NCI-H1105 treated with DMSO at 0.1 percent for 48 hours (cell line): Measurements from ENCODE around the gene PFKFB2.

Experiments
- DNase-seq: peaks from one replicate; lab custom pipeline; 2025; lab: John Stamatoyannopoulos, UW

Gene PFKFB2

DNA sequence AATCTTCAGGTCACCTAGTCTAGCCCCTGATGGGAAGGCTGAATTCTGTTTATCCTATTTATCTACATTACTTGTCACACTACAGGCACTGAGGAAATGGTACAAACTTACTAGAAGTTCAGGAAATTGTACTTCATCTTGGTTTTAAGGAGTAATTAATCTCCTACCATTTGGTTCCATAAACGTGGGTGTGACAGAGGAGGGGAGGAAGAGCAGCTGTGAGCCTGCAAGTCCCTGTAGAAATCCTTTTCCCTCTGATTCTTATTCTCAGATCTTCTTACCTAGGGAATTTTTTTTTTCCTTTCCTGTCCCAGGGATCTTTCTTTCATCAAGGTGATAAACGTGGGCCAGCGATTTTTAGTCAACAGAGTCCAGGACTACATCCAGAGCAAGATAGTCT, 14.1 kb downstream of the PFKFB2 start:
- DNase-seq: no peak

DNA sequence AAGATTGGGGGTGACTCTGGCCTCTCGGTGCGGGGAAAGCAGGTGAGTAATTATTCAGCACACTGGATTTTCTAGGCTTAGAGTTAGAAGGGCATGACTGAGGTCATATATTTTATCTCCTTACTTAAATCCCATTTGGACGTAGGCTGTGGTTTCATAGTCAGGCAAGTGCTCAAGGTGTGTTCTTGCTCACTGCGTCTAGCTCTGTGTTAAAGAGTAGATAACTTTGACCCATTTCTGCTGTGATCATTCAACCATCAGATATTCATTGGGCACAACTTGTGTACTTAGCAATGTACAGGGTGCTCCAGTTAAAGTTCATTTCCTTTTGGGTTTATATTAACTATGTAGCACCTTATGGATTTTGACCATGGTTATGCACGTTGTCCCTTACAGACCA, 14.6 kb downstream of the PFKFB2 start:
- no peak for DNase-seq

DNA sequence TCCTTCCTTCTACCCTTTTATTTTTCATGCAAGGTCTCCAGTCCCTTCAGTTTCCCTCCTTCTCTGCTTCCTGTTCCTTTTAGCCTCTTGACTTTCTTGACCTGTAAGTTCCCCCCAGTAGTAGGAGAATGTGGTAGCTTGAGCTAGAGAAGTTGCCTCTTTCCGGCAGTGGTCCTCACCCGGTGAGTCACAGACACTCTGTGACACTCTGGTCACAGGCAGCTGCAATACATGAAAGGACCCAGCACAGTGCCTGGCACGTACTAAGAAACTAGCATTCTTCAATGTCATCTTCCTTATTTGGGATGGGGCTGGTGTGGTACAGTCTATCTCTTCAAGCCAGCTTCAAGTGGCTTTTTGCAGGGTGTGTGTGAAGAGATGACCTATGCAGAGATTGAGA, 16.0 kb downstream of the PFKFB2 start:
- no peak for DNase-seq

DNA sequence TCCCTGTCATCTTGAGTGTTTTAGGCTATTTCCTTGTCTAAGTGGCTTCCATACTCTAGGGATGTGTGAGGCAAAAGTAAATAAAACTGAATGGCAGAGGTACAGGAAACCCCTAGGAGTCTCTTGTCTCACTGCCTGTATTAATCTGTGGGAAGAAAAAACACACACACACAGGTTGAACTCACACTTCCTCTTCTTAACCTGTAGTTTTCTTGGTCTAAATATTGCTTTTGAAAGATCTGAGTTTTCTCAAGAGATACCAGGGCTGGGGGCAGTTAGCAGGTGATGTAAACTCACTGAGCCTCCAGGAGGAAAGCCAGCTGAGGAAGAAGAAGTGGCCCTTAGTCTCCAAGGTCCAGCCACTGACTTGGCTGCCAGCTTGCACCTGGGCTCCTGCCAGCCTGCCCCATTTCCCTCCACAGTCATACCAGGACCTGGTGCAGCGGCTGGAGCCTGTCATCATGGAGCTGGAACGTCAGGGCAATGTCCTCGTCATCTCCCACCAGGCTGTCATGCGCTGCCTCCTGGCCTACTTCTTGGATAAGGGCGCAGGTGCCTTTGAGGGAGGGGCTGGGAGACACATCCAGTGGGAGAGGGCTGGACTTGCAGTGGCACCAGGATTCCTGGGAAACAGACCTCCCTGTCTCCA, 16.9 kb downstream of the PFKFB2 start:
- no peak for DNase-seq

DNA sequence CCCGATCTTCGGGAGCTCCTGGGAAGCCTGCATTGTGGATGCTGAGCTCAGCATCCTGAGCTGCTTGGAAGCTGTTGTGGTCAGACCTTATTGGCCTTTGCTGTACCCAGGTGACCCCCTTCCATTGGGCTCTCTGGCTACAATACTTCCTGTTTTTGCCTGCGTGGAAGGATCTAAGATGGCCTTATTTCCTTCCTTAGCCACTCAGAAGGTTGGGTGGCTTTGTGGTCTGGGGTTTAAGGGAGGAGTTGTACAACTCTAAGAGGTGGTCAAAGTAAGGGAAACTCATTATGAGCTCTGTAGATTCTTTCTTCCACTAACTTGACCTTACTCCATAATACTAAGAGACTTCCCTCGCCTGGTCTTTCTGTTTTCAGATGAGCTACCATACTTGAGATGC, 17.7 kb downstream of the PFKFB2 start:
- DNase-seq: no peak

DNA sequence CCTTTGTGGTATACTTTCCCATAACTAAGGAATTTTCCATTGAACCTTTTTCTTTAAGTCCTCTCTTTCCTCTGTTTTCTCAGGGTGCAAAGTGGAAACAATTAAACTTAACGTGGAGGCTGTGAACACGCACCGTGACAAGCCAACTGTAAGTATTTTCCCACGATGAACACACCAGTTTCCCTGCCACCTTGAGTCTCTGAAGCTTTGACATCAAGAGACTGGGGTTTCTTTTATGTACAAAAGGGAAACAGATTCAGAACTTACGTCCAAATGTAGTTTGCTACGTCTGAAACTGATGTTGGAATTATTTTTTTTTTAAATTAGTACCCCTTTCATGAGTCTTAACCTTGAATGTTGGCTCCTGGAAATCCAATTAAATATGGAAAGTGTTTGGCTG, 18.4 kb downstream of the PFKFB2 start:
- no peak for DNase-seq

DNA sequence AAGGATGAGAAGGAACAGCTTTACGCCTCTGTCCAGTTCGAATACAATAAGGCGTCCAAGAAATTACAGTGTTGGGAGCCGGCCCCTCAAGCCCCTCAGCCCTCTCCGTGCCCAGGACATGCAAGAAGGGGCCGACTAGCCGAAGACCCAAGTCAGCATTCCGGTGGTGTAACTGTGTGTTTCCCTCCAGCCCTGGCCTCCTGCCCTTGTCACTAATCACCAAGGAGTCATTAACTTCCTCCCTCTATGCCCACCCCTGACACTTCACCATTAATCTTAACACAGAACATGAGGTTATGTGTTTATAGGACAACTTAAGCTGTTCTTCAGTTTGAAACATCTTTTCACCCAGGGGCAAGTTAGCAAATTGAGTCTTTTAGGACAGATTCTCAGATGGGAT, 19.2 kb downstream of the PFKFB2 start:
- no peak for DNase-seq

DNA sequence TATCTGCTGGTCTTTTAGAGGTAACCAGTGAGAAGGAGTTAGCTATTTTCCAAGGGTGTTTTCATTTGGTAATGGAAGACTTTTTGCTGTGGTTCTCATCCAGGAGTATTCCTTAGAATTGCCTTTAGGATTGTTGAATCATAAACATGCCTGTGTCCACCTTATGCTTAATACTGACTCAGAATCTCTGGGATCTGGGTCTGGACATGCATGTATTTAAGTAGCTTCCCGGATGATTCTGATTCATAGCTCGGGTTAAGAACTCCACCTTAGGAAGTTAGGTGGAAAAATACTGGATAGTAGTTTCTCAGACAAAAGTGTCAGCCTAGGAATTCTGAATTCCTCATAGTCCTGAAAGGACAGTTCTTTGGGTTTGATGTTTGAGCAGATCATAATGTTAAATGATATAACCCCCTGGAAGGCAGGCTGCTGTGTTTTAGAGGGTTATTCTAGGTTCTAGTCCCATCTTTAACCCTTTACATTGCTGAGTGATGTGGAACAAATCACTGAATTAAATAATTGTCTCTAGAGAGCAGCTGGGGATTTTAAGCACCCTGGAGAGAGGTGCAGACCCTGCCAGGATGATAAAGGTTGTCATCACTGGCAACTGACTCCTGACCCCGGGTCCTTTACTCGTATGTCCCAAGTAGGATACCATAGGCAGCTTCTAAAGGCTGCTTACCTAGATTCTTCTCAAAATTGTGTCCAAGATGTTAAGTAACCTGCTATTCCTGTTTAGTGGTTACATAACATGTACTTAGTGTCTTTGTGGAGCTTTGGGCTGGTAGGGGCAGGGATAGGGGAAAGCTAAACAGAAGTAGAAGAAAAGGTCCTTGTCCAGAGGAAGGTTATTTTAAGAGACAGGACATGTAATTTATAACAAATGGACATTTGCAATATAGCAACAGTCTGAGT, 21.1 kb downstream of the PFKFB2 start:
- DNase-seq: no peak

DNA sequence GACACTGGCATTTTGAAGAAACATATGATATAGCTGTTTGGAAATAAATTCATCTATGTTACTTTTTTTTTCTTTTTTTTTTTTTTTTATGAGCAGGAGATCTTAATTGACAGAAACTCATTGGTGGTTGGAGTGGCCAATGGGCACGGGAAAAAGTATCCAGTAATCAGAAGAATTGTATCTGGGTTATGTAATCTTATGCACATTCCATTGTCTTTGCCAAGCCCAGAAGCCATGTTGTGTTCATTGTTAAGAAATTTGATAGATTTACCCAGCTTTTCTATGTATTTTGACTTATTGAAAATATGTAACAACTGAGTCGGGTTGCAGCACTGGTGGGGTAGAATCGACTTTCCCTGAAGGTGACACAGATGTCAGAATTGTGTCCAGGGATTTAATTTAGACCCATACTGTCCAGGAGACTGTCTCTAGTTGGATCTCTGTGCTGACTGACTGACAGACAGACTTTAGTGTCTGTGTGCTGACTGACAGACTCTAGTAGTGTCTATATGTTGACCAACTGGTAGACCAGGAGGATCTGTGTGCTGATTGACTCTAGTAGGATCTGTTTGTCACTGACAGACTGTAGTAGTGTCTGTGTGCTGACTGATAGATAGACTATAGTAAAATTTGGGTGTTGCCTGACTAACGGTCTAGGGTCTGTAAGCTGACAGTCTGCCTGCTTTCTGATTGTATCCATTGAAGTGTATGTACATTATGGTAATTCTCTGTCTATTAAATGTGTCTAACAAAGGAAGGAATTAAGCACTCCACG, 23.3 kb downstream of the PFKFB2 start:
- no peak for DNase-seq

DNA sequence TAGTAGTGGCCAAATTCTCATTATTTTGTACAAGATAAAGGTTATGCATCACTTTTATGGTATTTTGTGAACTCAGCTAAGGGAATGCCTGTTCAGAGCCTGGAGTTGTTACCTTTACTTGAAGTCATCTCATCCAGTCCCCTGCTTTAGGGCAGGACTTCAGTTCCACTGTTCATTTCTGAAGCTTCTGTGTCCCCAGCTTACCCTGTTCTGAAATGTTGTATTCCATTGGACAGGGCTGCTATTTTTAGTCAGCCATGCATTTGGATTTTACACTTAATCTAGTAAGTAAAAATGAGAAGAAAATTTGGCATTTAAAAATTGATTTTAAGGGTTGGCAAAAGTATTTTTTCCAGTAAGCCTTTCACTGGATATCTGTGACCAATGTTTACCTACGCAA, 23.9 kb downstream of the PFKFB2 start:
- DNase-seq: no peak

DNA sequence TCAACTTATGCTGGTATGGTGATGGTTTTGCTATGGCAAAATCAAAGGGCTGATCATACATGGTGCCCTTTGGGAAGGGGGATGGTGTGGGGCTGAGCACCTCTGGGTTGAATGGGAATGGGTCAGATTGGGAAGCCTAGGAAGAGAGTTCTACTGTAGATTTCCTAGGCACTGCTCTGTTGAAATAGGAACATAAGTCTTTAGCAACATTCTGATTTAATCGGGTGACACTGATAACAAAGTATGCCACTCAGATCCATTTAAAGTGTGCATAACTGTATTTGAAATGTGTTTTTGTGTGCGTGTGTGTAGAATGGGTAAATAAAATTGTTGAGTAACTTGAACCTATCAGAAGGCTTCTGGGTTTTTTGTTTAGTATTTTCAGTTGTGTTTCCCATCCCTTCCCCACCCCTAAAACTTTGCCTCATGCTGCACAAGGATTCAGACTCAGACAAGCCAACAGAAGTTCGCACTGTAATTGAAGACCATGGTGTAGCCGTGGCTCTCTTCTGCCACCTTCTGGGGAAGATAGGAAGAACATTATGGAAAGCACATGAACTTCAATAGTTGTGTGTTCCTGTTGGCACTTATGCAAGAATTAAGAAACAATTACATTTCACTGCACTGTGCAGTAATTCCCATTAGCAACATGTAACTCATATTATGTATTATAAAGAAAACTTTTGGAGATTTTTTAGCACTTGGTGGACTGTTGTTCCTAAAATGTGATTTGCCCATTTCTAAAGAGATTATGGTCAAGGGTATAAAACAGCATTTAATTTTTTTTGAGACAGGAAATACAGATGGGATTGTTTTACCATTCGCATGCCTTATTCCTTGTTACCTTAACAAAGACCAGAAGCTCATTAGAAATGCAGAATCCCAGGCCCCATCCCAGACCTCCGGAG, 24.6 kb downstream of the PFKFB2 start:
- DNase-seq: peak; percentile 77

DNA sequence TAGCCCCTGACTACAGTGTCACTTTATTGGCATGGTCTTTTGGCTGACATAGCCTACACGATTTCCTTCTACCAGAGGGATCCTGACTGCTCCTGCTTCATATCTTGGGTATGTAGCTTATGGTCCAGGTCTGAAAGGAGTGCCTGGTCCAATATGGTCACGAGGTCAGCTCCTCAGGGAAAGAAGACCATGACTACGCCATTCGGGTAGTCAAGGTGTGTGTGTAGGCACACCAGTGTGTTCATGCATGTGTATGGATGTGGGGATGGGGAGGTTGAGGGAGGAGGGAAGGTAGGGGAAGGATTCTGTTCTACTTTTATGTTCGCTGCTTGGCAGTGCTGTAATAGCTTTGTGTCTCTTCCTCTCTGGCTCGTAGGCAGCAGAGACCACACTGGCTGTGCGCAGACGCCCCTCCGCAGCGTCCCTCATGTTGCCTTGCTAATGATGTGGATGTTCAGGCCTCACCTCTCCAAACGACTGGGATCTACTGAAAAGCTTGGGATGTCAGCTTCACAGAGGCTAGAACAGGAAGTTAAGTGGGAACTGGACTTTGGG, 25.6 kb downstream of the PFKFB2 start:
- no peak for DNase-seq

DNA sequence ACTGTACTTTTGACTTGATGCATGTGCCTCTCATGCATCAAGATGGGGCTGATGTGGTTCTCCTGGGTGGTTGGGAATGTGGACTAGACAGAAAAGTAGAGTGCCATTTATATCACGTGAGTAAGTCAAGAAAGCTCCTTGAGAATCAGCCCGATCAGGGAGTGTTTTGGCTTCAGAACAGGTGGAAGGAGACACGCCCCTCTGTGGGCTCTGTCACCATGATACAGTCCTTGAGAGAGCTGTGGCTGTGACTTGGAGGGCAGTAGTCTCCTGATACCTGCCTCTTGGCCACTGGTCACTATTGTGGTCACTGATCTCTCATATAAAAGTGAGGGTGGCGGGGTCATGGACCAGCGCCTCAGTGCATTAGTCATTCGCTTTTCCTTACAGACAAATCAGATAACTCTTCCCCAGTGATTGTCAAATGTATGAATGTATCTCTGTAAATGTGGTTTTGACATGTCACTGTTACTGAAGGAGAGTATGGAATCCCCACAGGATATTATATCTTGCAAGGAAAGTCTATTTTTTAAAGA, 26.7 kb downstream of the PFKFB2 start:
- DNase-seq: no peak

DNA sequence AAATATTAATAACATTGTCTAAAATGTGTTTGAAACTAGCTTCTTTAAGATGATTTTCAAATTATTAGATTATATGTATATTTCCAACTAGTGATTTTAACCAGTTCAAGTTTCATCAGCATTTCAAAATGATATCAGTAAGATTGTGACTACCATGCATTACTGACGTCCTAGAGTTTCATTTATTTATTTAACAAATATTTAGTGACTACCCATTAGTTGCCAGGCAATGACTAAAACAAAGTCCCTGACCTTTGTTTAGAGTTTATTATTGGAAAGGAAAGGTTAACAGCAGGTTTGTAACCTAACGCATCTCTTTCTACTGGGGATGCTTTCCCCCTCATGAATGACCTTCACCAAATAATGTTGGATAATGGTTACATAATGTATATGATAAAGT, 28.0 kb downstream of the PFKFB2 start:
- DNase-seq: no peak

DNA sequence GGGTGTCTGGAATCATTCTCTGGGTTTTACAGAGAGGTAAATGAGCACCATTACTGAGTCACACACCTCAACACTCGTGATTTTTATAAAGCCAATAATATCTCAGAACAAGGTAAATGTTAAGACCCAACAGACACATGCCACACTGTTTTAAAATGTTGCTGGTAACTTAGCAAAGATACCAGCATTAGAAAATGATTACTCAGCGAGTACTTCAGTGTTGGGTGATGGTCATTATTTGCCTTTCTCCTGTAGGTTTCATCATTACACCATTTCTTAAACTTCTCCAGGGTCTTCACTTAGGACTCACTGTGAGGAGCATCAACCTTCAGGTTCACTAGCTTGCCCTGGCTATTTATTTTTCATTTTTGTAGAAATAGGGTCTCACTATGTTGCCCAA, 28.7 kb downstream of the PFKFB2 start:
- no peak for DNase-seq

DNA sequence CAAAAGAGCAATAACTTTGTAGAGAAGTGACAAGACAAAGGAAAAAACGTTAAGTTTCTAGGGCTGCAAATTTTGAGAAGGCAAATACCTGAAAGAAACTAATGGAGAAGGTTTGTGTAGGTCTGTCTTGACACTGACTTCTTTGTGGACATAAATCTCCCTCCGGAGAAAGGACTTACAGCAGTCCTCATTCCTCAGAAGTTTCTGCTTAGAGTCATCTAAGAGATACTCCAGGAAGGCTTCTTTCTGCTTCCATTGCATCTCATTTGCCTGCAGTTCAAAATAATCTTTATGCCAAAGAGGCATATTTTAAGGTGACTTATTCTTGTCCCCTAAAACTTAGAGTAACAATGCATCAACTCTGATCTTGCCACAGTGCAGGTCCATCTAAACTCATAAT, 31.2 kb downstream of the PFKFB2 start:
- DNase-seq: no peak

DNA sequence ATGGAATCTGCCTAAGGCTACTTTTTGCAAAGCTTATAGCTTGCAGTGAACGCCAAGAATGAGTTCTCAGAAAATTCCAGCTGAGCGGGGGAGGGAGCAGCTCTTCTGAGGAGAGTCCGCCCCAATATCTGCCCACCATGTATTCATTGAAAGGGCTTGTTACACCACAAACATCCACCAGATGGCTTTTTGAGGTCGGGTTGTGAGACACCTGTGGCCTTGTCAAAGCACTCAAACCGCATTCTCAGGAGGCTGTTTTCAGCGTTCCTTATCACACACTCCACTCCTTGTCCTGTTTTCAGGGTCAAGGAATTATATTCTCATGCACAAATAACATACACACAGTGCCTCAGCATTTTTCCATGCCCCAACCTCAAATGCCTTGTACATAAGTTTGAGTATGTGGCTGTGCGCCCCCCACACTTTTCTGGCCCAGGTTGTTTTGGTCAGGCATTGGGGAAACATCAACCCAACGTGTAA, 31.7 kb downstream of the PFKFB2 start:
- DNase-seq: peak; percentile 57

DNA sequence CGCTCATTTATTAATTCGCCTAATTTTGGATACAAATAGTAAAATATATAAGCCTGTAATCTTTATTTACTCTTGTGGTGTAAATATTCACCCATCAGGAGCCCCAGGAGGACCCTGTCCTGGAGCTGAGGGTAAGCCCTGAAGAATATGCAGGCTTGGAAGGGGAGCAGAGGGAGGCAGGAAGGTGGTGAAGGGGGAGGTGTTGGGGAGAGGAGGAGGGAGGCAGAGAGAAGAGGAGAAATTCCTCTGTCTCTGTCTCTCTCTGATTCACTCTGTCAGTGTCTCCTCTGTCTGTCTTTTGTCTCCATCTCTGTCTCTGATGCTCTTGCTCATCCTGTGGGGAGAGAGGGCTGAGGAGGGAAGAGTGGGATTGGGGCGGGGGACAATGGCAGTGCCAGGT, 32.8 kb downstream of the PFKFB2 start:
- DNase-seq: no peak

DNA sequence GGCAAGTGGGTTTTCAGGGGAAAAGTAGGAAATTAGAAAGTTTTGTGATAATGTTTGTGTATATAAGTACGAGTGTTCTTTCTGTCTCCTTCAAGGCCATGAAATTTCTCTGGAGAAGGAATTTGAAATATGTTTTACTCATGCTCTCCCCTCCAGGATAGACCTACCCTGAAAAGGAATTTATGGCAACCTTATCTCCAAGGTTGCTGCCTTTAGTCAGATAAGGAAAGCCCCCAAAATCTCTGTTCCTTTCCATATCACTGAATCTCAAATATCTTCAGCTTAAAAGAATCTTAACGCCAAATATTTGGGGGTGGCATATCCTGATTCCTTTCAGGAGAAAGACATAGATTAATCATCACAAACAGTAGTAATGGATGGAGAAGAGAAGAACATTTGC, 35.1 kb downstream of the PFKFB2 start:
- DNase-seq: no peak

DNA sequence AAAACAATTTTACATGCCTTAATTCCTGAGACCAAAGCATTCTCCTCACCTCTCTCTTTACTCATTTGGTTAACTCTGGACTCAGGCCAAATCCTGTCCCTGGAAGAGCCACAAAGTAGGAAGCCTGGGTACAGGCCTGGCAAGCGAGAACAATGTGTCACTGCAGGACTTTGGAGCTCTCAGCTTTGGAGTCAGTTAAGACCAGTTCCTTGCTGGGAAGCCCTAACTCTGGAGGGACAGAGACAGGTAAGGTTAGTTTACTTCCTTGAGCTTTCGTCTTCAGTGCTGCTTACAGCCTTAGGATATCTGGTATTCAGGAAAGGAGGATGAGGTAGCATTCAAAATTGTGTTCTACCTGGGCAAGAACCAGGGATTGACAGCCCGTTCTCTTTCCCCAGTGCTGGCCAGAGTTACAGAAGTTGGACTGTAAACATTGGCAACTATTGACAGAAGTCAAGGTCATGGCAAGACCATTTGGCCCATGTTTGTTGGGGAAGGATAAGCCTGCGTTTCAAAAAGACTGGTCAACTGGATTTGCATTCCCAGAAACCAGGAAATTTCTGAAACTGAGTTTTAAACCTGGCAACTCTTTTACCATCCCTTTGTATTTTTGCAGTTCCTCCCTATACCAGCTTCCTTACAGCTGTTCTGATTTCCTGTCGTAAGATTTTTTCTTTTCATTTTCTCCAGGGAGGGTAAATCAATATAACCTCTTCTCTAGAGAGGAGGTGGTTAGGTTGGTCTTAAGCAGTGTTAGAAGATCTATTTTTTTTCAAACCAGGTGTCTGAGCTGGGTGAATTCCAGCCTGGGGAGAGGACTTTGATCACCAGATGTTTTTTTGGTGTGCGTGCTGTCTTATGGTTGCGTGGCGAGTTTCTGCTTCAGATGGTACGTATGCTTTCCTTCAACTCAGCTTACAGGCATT, 35.9 kb downstream of the PFKFB2 start, which contains the start of gene C4BPB:
TSS of gene C4BPB (plus strand) at position 160 of the 926 bp plus-strand sequence. CDS start at position 832, 672 bp downstream.
- DNase-seq: no peak
